ENCODE results near the gene PCGF3.

The PCGF3 gene

DNA sequence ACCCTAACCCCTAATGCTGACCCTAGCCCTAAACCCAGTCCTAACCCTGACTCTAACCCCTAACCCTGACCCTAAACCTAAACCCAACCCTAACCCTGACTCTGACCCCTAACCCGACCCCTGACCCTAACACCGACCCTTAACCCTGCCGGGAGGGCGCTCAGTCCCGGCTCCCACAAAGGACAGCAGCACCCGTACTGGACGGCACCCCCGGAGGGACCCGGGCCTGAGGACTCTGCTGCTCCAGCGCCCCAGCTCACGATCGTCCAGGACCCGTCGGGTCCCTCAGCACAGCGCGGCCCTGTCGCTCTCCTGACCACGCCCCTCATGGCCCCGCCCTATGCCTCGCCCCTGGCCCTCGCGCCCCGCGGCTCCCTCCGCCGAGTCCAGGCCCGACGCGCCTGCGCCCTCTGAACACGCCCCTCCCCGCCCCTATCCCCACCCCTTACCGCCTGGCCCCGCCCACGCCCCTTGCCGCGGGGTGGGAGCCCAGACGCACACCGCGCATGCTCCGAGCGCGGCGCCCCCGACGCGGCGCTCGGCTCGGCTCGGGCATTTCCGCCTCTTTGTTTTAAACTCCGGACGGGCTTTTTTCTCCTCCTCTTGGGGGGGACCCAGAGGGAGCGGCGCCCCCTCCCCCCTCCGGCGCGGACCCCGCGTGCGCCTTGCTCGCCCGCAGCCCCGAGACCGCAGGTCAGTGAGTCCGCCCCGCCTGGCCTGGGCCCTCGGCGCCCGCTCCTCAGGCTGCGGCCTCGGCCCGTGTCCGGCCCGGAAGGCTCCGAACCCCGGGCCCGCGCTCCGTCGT is at the start of gene PCGF3 (continued):
- TF ChIP-seq ZNF140 (tag by site-specific recombination; IDR thresholded peaks at IDR 0.05) (no peak), ZNF792 (tag by site-specific recombination; IDR thresholded peaks at IDR 0.05) (no peak), GFI1B (tag by site-specific recombination; IDR thresholded peaks at IDR 0.05) (no peak), ZNF530 (tag by site-specific recombination; IDR thresholded peaks at IDR 0.05; ENCODE audit: low read depth) (no peak), ZNF677 (tag by site-specific recombination; IDR thresholded peaks at IDR 0.05) (no peak), ZNF416 (tag by site-specific recombination; IDR thresholded peaks at IDR 0.05) (no peak), ZNF10 (tag by site-specific recombination; IDR thresholded peaks at IDR 0.05) (no peak), ZNF639 (tag by site-specific recombination; IDR thresholded peaks at IDR 0.05) (no peak), ZNF610 (tag by site-specific recombination; IDR thresholded peaks at IDR 0.05; ENCODE audit: borderline replicate concordance) (no peak), ZSCAN4 (tag by site-specific recombination; IDR thresholded peaks at IDR 0.05) (no peak), ZBTB48 (tag by site-specific recombination; IDR thresholded peaks at IDR 0.05) (peak; percentile 99), BCL11B (tag by site-specific recombination; IDR thresholded peaks at IDR 0.05; ENCODE audit: low read depth) (peak; percentile 100), ZNF660 (tag by site-specific recombination; IDR thresholded peaks at IDR 0.05) (no peak), ZNF174 (tag by site-specific recombination; IDR thresholded peaks at IDR 0.05) (no peak), MZF1 (tag by site-specific recombination; IDR thresholded peaks at IDR 0.05; ENCODE audit: borderline replicate concordance) (no peak), FEZF1 (tag by site-specific recombination; IDR thresholded peaks at IDR 0.05) (no peak), ZNF544 (tag by site-specific recombination; IDR thresholded peaks at IDR 0.05) (no peak), RBAK (tag by site-specific recombination; IDR thresholded peaks at IDR 0.05) (no peak), REPIN1 (tag by site-specific recombination; IDR thresholded peaks at IDR 0.05; ENCODE audit: low read depth) (no peak), ZNF704 (tag by site-specific recombination; IDR thresholded peaks at IDR 0.05) (no peak), ZNF18 (tag by site-specific recombination; IDR thresholded peaks at IDR 0.05) (no peak), ZNF48 (tag by site-specific recombination; IDR thresholded peaks at IDR 0.05) (no peak), ZNF600 (tag by site-specific recombination; IDR thresholded peaks at IDR 0.05) (0 out of 2 replicates have a peak, but pooled peaks have one; percentile 24), ZNF266 (tag by site-specific recombination; IDR thresholded peaks at IDR 0.05; ENCODE audit: low read depth) (no peak), ZBTB10 (tag by site-specific recombination; IDR thresholded peaks at IDR 0.05) (no peak), KLF8 (tag by site-specific recombination; IDR thresholded peaks at IDR 0.05) (peak; percentile 97), SETDB1 (IDR thresholded peaks at IDR 0.05; ENCODE audit: insufficient read length, low read length) (no peak), ZNF654 (tag by site-specific recombination; IDR thresholded peaks at IDR 0.05; ENCODE audit: low read depth) (no peak)
- TF ChIP-seq, protein P1, sequence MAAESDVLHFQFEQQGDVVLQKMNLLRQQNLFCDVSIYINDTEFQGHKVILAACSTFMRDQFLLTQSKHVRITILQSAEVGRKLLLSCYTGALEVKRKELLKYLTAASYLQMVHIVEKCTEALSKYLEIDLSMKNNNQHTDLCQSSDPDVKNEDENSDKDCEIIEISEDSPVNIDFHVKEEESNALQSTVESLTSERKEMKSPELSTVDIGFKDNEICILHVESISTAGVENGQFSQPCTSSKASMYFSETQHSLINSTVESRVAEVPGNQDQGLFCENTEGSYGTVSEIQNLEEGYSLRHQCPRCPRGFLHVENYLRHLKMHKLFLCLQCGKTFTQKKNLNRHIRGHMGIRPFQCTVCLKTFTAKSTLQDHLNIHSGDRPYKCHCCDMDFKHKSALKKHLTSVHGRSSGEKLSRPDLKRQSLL (tag by site-specific recombination; IDR thresholded peaks at IDR 0.05) = peak; percentile 64; the same call in 1 of the 2 replicates
- TF ChIP-seq, protein P2, sequence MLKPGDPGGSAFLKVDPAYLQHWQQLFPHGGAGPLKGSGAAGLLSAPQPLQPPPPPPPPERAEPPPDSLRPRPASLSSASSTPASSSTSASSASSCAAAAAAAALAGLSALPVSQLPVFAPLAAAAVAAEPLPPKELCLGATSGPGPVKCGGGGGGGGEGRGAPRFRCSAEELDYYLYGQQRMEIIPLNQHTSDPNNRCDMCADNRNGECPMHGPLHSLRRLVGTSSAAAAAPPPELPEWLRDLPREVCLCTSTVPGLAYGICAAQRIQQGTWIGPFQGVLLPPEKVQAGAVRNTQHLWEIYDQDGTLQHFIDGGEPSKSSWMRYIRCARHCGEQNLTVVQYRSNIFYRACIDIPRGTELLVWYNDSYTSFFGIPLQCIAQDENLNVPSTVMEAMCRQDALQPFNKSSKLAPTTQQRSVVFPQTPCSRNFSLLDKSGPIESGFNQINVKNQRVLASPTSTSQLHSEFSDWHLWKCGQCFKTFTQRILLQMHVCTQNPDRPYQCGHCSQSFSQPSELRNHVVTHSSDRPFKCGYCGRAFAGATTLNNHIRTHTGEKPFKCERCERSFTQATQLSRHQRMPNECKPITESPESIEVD (tag by site-specific recombination; IDR thresholded peaks at IDR 0.05) = no peak
